Measurements from ENCODE around the gene AKAP12. TPM values are rescaled to one million over a fixed set of nuclear protein-coding genes. Genes with fewer than 3 reads are reported as not detected.

Gene AKAP12
- total and polyA plus RNA-seq, 2 donors from 2014 or later = 10.2 to 84.6 TPM

DNA sequence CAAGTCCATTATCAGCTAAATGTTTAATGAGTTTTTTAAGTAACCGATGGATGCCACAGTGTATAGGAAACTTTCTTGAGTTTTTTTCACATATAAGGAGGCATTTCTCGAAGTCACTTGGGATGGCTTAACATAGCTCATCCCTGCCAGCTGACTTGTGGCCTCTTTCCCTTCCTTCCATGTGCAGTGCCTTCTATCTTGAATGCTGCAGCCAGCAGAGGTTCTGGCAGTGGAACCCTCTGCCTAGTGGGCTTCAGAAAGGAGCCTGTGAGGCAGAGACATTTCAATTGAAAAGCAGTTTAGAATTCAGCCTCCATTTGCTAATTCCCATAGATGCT, 51.9 kb downstream of the AKAP12 start:
- DNase-seq = peak in 1 of 5 donors; percentile 52
- Histone ChIP-seq H3K4me3 (ENCODE audit: low read length in 3 of 3) (no peak overlapping the region), H3K36me3 (ENCODE audit: control insufficient read depth in 2 of 3, insufficient read depth in 3 of 3, low read length in 3 of 3) (no peaks in the 10 kb centered on the region), H3K9ac (ENCODE audit: low read length in 3 of 3) (no peak overlapping the region), H3K4me1 (ENCODE audit: control insufficient read depth in 2 of 3, insufficient read depth in 2 of 3, low read depth in 1 of 3, low read length in 3 of 3) (peaks cover 8 to 14% (median 8%) of the 10 kb centered on the region in 3 donors), H3K27ac (ENCODE audit: low read depth in 2 of 2, low read length in 2 of 2) (peak overlapping the region in 1 of 2 donors; percentile 26), H3K27me3 (ENCODE audit: control insufficient read depth, insufficient read depth, low read length) (no peaks in the 10 kb centered on the region), H3K9me3 (ENCODE audit: control insufficient read depth in 2 of 3, insufficient read depth in 1 of 3, low read length in 3 of 3) (no peaks in the 10 kb centered on the region)
- TF ChIP-seq, protein P1, sequence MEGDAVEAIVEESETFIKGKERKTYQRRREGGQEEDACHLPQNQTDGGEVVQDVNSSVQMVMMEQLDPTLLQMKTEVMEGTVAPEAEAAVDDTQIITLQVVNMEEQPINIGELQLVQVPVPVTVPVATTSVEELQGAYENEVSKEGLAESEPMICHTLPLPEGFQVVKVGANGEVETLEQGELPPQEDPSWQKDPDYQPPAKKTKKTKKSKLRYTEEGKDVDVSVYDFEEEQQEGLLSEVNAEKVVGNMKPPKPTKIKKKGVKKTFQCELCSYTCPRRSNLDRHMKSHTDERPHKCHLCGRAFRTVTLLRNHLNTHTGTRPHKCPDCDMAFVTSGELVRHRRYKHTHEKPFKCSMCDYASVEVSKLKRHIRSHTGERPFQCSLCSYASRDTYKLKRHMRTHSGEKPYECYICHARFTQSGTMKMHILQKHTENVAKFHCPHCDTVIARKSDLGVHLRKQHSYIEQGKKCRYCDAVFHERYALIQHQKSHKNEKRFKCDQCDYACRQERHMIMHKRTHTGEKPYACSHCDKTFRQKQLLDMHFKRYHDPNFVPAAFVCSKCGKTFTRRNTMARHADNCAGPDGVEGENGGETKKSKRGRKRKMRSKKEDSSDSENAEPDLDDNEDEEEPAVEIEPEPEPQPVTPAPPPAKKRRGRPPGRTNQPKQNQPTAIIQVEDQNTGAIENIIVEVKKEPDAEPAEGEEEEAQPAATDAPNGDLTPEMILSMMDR (IDR thresholded peaks at IDR 0.05; ENCODE audit: borderline replicate concordance, extremely low read depth, insufficient read depth) = no peak
- intact Hi-C loops (cut with DNase I) = no loop called here
- FAIRE-seq = no peak

DNA sequence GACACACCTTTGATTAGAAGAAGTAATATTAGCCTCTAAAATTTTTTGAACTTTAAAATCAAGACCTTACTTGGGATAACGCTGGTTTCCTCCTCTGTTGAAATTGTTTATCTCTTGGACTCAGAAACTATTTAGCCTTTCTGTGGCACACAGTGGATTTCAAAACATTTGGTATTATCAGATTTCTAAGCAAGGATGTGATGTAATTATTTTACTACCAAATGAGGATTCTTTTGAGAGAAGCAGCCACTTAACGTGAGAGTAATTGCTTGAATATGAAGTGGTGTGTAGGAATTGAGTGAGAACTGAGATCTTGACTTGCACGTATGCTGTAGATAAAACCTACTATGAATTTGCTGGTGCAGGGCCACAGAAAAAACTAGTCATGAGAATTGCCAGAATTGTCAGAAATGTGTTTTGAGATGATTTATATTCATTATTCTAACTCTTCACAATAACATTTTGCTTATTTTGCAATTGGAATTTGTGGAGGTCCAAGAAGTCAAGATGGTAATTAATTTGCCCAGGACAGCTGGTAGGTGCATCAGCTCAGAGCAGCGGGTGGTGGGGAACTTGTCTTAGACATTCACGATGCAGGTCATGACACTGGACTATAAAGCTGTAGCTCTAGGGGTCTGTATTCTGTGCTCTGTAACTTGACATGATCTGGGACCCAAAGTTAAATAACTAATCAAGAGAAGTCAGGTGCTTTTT, 53.4 kb downstream of the AKAP12 start:
- TF ChIP-seq, protein P1 (IDR thresholded peaks at IDR 0.05; ENCODE audit: borderline replicate concordance, extremely low read depth, insufficient read depth) = no peak
- Histone ChIP-seq H3K9me3 (ENCODE audit: control insufficient read depth in 2 of 3, insufficient read depth in 1 of 3, low read length in 3 of 3) (no peaks in the 10 kb centered on the region), H3K4me3 (ENCODE audit: low read length in 3 of 3) (no peak overlapping the region), H3K27me3 (ENCODE audit: control insufficient read depth, insufficient read depth, low read length) (no peaks in the 10 kb centered on the region), H3K9ac (ENCODE audit: low read length in 3 of 3) (no peak overlapping the region), H3K4me1 (ENCODE audit: control insufficient read depth in 2 of 3, insufficient read depth in 2 of 3, low read depth in 1 of 3, low read length in 3 of 3) (peaks cover 8 to 14% (median 8%) of the 10 kb centered on the region in 3 donors), H3K36me3 (ENCODE audit: control insufficient read depth in 2 of 3, insufficient read depth in 3 of 3, low read length in 3 of 3) (no peaks in the 10 kb centered on the region), H3K27ac (ENCODE audit: low read depth in 2 of 2, low read length in 2 of 2) (peak overlapping the region in 1 of 2 donors; percentile 40)
- intact Hi-C loops (cut with DNase I) = no loop called here
- FAIRE-seq (no peak), DNase-seq (peak in 1 of 5 donors; percentile 61)

DNA sequence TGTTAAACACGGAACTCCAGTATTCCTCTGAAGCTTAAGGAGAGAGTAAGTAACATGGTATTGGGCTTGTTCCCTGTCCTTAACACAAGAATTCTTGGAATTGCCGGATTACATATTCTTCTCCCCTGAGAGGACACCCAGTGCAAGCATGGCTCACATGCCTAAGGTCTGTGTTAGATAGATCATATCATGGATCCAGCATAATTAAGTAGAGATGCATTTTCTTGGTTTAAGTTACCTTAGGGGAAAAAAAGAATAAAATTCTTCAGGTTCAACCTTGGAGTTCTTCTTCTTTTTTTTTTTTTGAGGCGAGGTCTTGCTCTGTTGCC, 53.9 kb downstream of the AKAP12 start:
- no peaks in the 10 kb centered on the region for H3K27me3 ChIP-seq (ENCODE audit: control insufficient read depth, insufficient read depth, low read length)
- H3K4me1 ChIP-seq (ENCODE audit: control insufficient read depth in 2 of 3, insufficient read depth in 2 of 3, low read depth in 1 of 3, low read length in 3 of 3) = peaks cover 8 to 14% (median 8%) of the 10 kb centered on the region in 3 donors
- H3K36me3 ChIP-seq (ENCODE audit: control insufficient read depth in 2 of 3, insufficient read depth in 3 of 3, low read length in 3 of 3) = no peaks in the 10 kb centered on the region
- no peak overlapping the region for H3K4me3 ChIP-seq (ENCODE audit: low read length in 3 of 3)
- intact Hi-C loops (cut with DNase I) = no loop called here
- FAIRE-seq (no peak), DNase-seq (no peak)
- no peak overlapping the region for H3K9ac ChIP-seq (ENCODE audit: low read length in 3 of 3)
- no peaks in the 10 kb centered on the region for H3K9me3 ChIP-seq (ENCODE audit: control insufficient read depth in 2 of 3, insufficient read depth in 1 of 3, low read length in 3 of 3)
- TF ChIP-seq, protein P1 (IDR thresholded peaks at IDR 0.05; ENCODE audit: borderline replicate concordance, extremely low read depth, insufficient read depth) = no peak
- H3K27ac ChIP-seq (ENCODE audit: low read depth in 2 of 2, low read length in 2 of 2) = no peak overlapping the region

All from kidney (tissue), 14 donors.